OCI-LY7 (cell line): ENCODE data around the gene EMILIN1. TPM values are rescaled to one million over a fixed set of nuclear protein-coding genes. Genes with fewer than 3 reads are reported as not detected.

Source experiments
- BruUV-seq: library from RNA; stranded (reverse); fragments of 400-500 nt; replicated peaks from 2 replicates; lab custom pipeline; 2021; lab: Mats Ljungman, UMichigan
- CTCF ChIA-PET: fragments of 300-600 bp; sonication (Branson Sonifier 250); formaldehyde crosslinking; loops from one replicate; lab custom pipeline; 2022; ENCODE audit warnings: antibody characterized with exemption; ENCODE audit not compliant: unreplicated experiment; lab: Charles Lee
- POLR2A ChIA-PET: fragments of 300-600 bp; sonication (Branson Sonifier 250); formaldehyde crosslinking; loops from one replicate; lab custom pipeline; 2022; ENCODE audit warnings: antibody characterized with exemption; lab: Charles Lee
- DNase-seq: peaks from one replicate; pipeline ENCODE4 v3.0.0-alpha.2; 2015; ENCODE audit warnings: low spot score
- H2AFZ ChIP-seq: fragments of 200-600 bp; sonication (generic), shearing (Covaris generic); 2 replicates; pipeline ENCODE4 v1.6.1; 2014; ENCODE audit warnings: mild to moderate bottlenecking, antibody characterized with exemption, low read length, moderate library complexity
- H3K27ac ChIP-seq: fragments of 200-600 bp; sonication (generic); 2 replicates; pipeline ENCODE4 v1.5.1; 2014; ENCODE audit warnings: mixed run types, low read depth, mild to moderate bottlenecking, moderate library complexity, low read length, inconsistent platforms; ENCODE audit not compliant: poor library complexity, severe bottlenecking
- H3K36me3 ChIP-seq: fragments of 200-600 bp; sonication (generic); 2 replicates; pipeline ENCODE4 v1.6.1; 2014; ENCODE audit warnings: mild to moderate bottlenecking, antibody characterized with exemption, low read length, moderate library complexity, mixed read lengths; ENCODE audit not compliant: insufficient read depth
- H3K4me1 ChIP-seq: fragments of 200-600 bp; sonication (generic); 2 replicates; pipeline ENCODE4 v1.5.1; 2014; ENCODE audit warnings: mild to moderate bottlenecking, low read length; ENCODE audit not compliant: insufficient read depth, poor library complexity, severe bottlenecking
- H3K4me2 ChIP-seq: fragments of 200-600 bp; sonication (generic); 2 replicates; pipeline ENCODE4 v1.6.1; 2014; ENCODE audit warnings: mild to moderate bottlenecking, low read length
- H3K4me3 ChIP-seq: fragments of 200-600 bp; sonication (generic); 2 replicates; pipeline ENCODE4 v1.5.1; 2014; ENCODE audit warnings: mild to moderate bottlenecking, low read depth, low read length; ENCODE audit not compliant: poor library complexity, severe bottlenecking
- H3K79me2 ChIP-seq: fragments of 200-600 bp; sonication (generic); 2 replicates; pipeline ENCODE4 v1.6.1; 2016; ENCODE audit warnings: low read depth, mild to moderate bottlenecking, low read length, moderate library complexity, mixed read lengths; ENCODE audit not compliant: insufficient read depth
- H3K9me2 ChIP-seq: fragments of 200-600 bp; sonication (generic); 2 replicates; pipeline ENCODE4 v1.6.1; 2016; ENCODE audit warnings: mild to moderate bottlenecking, low read length, mixed read lengths; ENCODE audit not compliant: insufficient read depth
- H3K9me3 ChIP-seq: fragments of 200-600 bp; sonication (generic); 2 replicates; pipeline ENCODE4 v1.6.1; 2014; ENCODE audit warnings: mild to moderate bottlenecking, mixed run types, low read length, mixed read lengths
- H4K20me1 ChIP-seq: fragments of 200-600 bp; sonication (generic); 2 replicates; pipeline ENCODE4 v1.6.1; 2014; ENCODE audit warnings: mild to moderate bottlenecking, antibody characterized with exemption, low read length, moderate library complexity, mixed read lengths; ENCODE audit not compliant: insufficient read depth
- CTCF ChIP-seq: fragments of 200-600 bp; sonication (generic); conservative IDR thresholded peaks from 2 replicates; pipeline ENCODE4 v1.5.1; 2014; ENCODE audit warnings: mild to moderate bottlenecking, antibody characterized with exemption, low read length, moderate library complexity, mixed read lengths
- EZH2phosphoT487 ChIP-seq: fragments of 200-600 bp; sonication (generic); IDR thresholded peaks from 2 replicates; pipeline ENCODE4 v1.6.1; 2018; ENCODE audit warnings: low read depth, borderline replicate concordance, mild to moderate bottlenecking, mixed run types, antibody characterized with exemption, low read length, moderate library complexity, mixed read lengths
- intact Hi-C: fragments of 100-400 bp; cut with micrococcal nuclease; formaldehyde crosslinking; loops from one replicate; pipeline ENCODE4 v1.10.0; 2022; ENCODE audit not compliant: unreplicated experiment
- total RNA-seq, 2 experiments: library from RNA; depleted of rRNA in 1 of 2; stranded (reverse); fragments of >200 nt in 1 of 2; shearing (Covaris generic) in 1 of 2; gene quantifications; 2 replicates each; pipeline ENCODE4 v1.2.3, GENCODE V29; 2014 to 2022

Gene EMILIN1
- total RNA-seq, 2 experiments from 2014 or later = 2.2 to 2.7 TPM

- CTCF ChIA-PET = interaction anchor here (0.6 kb wide), 1 partner anchor 166 kb away, joined by 4 read pairs; no protein-coding TSS in a partner anchor
- H3K79me2 ChIP-seq = no peaks in the 10 kb centered on the region
- no peaks in the 10 kb centered on the region for H3K9me2 ChIP-seq
- H3K4me2 ChIP-seq = peak overlapping the region; percentile 98
- no peaks in the 10 kb centered on the region for H3K36me3 ChIP-seq
- BruUV-seq = no TSS peak
- H3K4me3 ChIP-seq = peak overlapping the region; percentile 73
- DNase-seq = no peak
- no peak overlapping the region for H3K27ac ChIP-seq
- TF ChIP-seq CTCF (no peak), EZH2phosphoT487 (no peak)
- H3K9me3 ChIP-seq = no peaks in the 10 kb centered on the region
- peaks cover 56% of the 10 kb centered on the region for H3K4me1 ChIP-seq
- POLR2A ChIA-PET = interaction anchor here (1.1 to 1.7 kb wide), 2 partner anchors 35 to 42 kb away, joined by 3 read pairs; no protein-coding TSS in a partner anchor
- no peaks in the 10 kb centered on the region for H4K20me1 ChIP-seq
- no peak overlapping the region for H2AFZ ChIP-seq
- intact Hi-C loops = no loop called here
These were observed 6.8 kb downstream of the EMILIN1 start for GRCh38 chr2:27085062-27085672.

- no peak overlapping the region for H3K27ac ChIP-seq
- CTCF ChIA-PET = interaction anchor here (0.6 kb wide), 1 partner anchor 165 kb away, joined by 4 read pairs; no protein-coding TSS in a partner anchor
- no peak for TF ChIP-seq CTCF
- no peak for TF ChIP-seq EZH2phosphoT487
- H3K4me1 ChIP-seq = peaks cover 51% of the 10 kb centered on the region
- peak overlapping the region; percentile 98 for H3K4me2 ChIP-seq
- POLR2A ChIA-PET = interaction anchor here (1.1 kb wide), 1 partner anchor 42 kb away, joined by 3 read pairs; no protein-coding TSS in a partner anchor
- no peaks in the 10 kb centered on the region for H3K79me2 ChIP-seq
- intact Hi-C loops = loop anchor here (1.0 to 2.0 kb wide), 5 partner anchors 14 to 127 kb away; partner anchors contain the start of genes AGBL5, ATRAID, OST4 and SLC5A6
- H3K4me3 ChIP-seq = peak overlapping the region; percentile 73
- H3K36me3 ChIP-seq = no peaks in the 10 kb centered on the region
- no TSS peak for BruUV-seq
- H3K9me2 ChIP-seq = no peaks in the 10 kb centered on the region
- no peaks in the 10 kb centered on the region for H3K9me3 ChIP-seq
- DNase-seq = no peak
- H4K20me1 ChIP-seq = no peaks in the 10 kb centered on the region
- peak overlapping the region; percentile 88; the same call in 1 of the 2 replicates for H2AFZ ChIP-seq
These were observed 7.3 kb downstream of the EMILIN1 start for GRCh38 chr2:27085673-27086089.
